Activated naive CD4-positive, alpha-beta T cell treated with anti-CD3 and anti-CD28 coated beads, Interleukin-2, amount 50 U/mL, for 72 hours (primary cell): Measurements from ENCODE around the gene SCNN1B. TPM values are rescaled to one million over a fixed set of nuclear protein-coding genes. Genes with fewer than 3 reads are reported as not detected.
"Not testable (repeated sequence)": the region's sequence is repeated elsewhere in the genome, so short reads cannot be mapped to it uniquely, and the experiment has no call there.

Experiments
- ATAC-seq, 2 donors: fragments of 150-1000 bp; cut with Tn5 transposase; 2 replicates each; pipeline ENCODE4 v1.10.0; 2021; ENCODE audit warnings: mild to moderate bottlenecking in 2 of 2, moderate library complexity in 2 of 2
- DNase-seq, 2 donors: peaks; one replicate each; pipeline ENCODE4 v3.0.0; 2021 to 2022; ENCODE audit warnings: low spot score in 2 of 2
- H3K27ac Mint-ChIP-seq, 2 donors: one replicate each; pipeline ENCODE4 v1.8.0; 2022; ENCODE audit warnings: mild to moderate bottlenecking in 2 of 2, mixed read lengths in 2 of 2
- H3K36me3 Mint-ChIP-seq, 2 donors: one replicate each; pipeline ENCODE4 v1.8.0; 2022; ENCODE audit warnings: mixed read lengths in 2 of 2
- H3K9me3 Mint-ChIP-seq, 2 donors: one replicate each; pipeline ENCODE4 v1.8.0; 2022; ENCODE audit warnings: mixed read lengths in 2 of 2
- total RNA-seq, 2 donors: library from RNA; stranded (reverse); gene quantifications; one replicate each; pipeline ENCODE4 v1.2.3, GENCODE V29; 2022

SCNN1B gene, protein sequence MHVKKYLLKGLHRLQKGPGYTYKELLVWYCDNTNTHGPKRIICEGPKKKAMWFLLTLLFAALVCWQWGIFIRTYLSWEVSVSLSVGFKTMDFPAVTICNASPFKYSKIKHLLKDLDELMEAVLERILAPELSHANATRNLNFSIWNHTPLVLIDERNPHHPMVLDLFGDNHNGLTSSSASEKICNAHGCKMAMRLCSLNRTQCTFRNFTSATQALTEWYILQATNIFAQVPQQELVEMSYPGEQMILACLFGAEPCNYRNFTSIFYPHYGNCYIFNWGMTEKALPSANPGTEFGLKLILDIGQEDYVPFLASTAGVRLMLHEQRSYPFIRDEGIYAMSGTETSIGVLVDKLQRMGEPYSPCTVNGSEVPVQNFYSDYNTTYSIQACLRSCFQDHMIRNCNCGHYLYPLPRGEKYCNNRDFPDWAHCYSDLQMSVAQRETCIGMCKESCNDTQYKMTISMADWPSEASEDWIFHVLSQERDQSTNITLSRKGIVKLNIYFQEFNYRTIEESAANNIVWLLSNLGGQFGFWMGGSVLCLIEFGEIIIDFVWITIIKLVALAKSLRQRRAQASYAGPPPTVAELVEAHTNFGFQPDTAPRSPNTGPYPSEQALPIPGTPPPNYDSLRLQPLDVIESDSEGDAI
- total RNA-seq = not detected

DNA sequence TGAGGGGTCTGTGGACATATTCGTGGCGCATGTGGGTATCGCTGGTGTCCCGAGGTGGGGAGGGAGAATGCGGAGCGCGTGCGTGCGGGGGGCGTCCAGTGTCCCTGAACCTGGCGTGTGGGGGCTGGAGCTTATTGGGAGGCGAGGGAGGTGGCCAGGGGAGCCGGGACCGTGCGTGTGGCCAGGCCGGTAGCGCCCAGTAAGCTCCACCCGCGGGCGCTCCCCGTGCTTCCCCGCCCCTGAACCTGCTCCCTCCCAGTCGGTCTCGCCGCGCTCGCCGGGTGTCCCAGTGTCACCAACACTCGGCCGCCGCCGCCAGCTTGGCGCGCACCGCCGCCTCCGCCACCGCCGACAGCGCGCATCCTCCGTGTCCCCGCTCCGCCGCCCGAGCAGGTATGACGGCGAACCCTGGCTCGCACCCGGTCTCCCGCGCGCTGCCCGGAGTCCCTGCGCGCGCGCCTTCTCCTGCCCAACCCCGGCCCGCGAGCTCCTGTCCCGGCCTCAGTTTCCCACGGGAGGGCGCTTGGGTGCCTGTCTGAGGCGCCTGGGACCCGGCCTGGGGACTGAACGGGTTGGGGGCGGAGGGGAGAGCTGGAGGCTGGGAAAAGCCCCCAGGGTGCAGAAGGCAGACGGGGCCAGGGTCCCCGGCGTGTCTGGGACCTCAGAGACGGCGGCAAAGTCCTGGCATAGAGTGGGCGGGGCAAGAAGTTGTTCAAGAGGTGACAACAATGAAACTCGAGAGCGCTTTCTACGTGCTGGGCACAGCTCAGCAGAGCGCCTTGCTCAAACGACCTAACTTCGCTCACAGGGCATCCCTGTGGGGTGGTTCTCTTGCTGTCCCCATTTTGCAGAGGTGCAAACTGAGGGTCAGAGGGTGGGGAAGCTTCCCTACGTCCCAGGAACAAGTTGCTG lies at the start of gene SCNN1B:
SCNN1B (plus strand) TSS at position 258 of the 912 bp plus-strand sequence. CDS start 46,298 bp downstream, outside the sequence.
- peak in 1 of 2 donors; percentile 50 for ATAC-seq
- Mint-ChIP-seq H3K27ac (no peak within 1 kb of the TSS), H3K36me3 (peaks cover 0 to 7% of the 10 kb centered on the region in 2 donors), H3K9me3 (peaks cover 0 to 4% of the 10 kb centered on the region in 2 donors)
- DNase-seq = peak in 1 of 2 donors; percentile 10

GRCh38 chr16:23252310-23252709 lies 49.8 kb upstream of the SCNN1B start:
- peak; percentile 43 to 46 for ATAC-seq
- H3K36me3 Mint-ChIP-seq = no peaks in the 10 kb centered on the region
- DNase-seq = no peak
- no peak overlapping the region for H3K27ac Mint-ChIP-seq
- H3K9me3 Mint-ChIP-seq = peaks cover 9 to 11% of the 10 kb centered on the region in 2 donors

GRCh38 chr16:23253650-23254049 lies 48.5 kb upstream of the SCNN1B start:
- not testable (repeated sequence) for H3K36me3 Mint-ChIP-seq, H3K27ac Mint-ChIP-seq, ATAC-seq, DNase-seq
- H3K9me3 Mint-ChIP-seq = peaks cover 9 to 11% of the 10 kb centered on the region in 2 donors

GRCh38 chr16:23254338-23254737 lies 47.8 kb upstream of the SCNN1B start:
- Mint-ChIP-seq H3K9me3 (peaks cover 9 to 11% of the 10 kb centered on the region in 2 donors), H3K27ac (no peak overlapping the region), H3K36me3 (no peaks in the 10 kb centered on the region)
- no peak for DNase-seq
- ATAC-seq = peak; percentile 65 to 76

DNA sequence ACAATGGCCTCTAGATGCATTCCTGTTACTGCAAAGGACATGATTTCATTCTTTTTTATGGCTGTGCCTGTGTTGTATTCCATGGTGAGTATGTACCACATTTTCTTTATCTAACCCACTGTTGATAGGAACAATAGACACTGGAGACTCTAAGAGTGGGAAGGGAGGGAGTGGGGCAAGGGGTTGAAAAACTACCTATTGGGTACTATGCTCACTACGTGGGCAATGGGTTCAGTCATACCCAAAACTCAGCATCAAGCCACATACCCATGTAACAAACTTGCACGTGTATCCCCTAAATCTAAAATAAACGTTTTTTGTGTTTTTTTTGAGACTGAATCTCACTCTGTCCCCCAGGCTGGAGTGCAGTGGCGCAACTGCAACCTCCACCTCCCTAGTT lies 47.1 kb upstream of the SCNN1B start:
- ATAC-seq (peak; percentile 40 to 47), DNase-seq (no peak)
- H3K36me3 Mint-ChIP-seq = no peaks in the 10 kb centered on the region
- peaks cover 9 to 10% of the 10 kb centered on the region in 2 donors for H3K9me3 Mint-ChIP-seq
- H3K27ac Mint-ChIP-seq = no peak overlapping the region

DNA sequence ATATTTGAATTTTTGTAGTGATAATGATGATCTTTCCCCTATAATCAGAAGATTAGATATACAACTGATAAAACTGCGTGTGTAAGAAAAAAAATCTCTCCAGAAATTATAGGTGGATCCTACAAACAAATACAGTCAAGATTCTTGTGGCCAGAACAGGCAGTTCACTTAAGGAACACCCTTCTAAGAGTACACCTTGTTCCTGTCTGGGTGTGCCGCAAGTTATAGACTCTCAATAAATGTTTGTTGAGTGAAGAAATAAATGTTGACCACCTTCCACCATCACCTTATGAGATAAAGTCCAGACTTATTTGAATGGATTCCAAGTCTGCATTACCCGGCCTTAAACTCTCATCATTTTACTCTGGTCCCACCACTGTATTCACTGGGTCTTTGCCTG lies 45.7 kb upstream of the SCNN1B start:
- ATAC-seq (no peak), DNase-seq (no peak)
- H3K27ac Mint-ChIP-seq = no peak overlapping the region
- no peaks in the 10 kb centered on the region for H3K36me3 Mint-ChIP-seq
- H3K9me3 Mint-ChIP-seq = no peaks in the 10 kb centered on the region

DNA sequence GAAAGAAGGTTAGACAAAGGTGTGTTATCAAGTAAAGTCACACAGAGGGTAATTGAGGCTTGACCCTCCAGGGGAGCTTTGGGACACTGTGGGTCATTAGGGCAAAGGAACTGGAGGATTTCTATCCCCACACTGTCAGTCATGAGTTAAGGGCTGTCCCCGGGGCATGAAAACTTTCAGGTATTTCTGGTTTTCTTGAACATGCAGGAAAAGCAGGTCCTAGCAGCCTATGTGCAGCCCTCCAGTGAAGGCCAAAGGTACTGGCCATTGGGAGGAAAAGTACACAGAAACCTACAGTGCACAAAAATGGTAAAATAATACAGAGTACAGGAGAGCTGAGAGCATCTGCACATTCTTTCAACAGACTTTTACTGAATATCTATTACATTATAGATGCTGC lies 44.4 kb upstream of the SCNN1B start:
- no peak overlapping the region for H3K27ac Mint-ChIP-seq
- H3K36me3 Mint-ChIP-seq = no peaks in the 10 kb centered on the region
- DNase-seq = no peak
- ATAC-seq = no peak
- H3K9me3 Mint-ChIP-seq = no peaks in the 10 kb centered on the region

DNA sequence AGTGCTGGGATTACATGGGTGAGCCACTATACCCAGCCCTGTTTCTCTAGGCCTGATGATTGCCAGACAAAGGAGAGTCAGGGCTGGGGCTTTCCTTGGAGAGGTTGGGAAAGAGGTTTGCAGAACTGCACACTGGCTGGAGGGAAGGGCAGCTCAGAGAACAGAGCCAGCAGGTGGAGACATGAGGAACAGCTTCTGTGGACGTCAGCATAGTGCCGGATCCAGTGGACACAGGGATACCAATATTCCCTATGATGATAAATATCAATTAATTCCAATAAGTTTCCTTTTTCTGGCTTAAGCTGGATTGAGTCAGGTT lies 43.2 kb upstream of the SCNN1B start:
- Mint-ChIP-seq H3K9me3 (no peaks in the 10 kb centered on the region), H3K27ac (no peak overlapping the region), H3K36me3 (no peaks in the 10 kb centered on the region)
- DNase-seq = no peak
- ATAC-seq = no peak

DNA sequence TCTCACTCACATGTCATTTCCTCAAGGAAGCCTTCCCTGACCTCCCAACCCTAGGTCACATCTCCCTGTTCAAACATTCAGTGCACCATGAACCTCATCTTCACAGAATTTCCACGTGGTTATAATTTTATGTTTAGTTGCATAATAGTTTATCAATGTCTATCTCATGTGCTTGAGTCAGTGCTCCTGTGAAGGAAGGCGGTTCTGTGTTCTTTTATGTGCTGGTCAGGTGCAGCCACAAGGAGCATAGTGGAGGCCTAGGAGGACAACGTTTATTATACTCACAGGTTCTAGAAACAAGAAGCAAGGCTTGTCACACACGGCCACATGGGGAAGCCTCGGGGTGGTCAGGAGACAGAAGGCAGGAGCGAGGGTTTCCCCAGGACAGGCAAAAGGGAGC lies 34.5 kb upstream of the SCNN1B start:
- Mint-ChIP-seq H3K27ac (no peak overlapping the region), H3K9me3 (no peaks in the 10 kb centered on the region), H3K36me3 (no peaks in the 10 kb centered on the region)
- DNase-seq (no peak), ATAC-seq (no peak)

- H3K27ac Mint-ChIP-seq = no peak overlapping the region
- H3K9me3 Mint-ChIP-seq = no peaks in the 10 kb centered on the region
- ATAC-seq (no peak), DNase-seq (no peak)
- no peaks in the 10 kb centered on the region for H3K36me3 Mint-ChIP-seq
These were observed 33.5 kb upstream of the SCNN1B start for GRCh38 chr16:23268561-23268960.

- Mint-ChIP-seq H3K36me3 (no peaks in the 10 kb centered on the region), H3K27ac (no peak overlapping the region), H3K9me3 (peaks cover 0 to 3% of the 10 kb centered on the region in 2 donors)
- DNase-seq (no peak), ATAC-seq (no peak)
These were observed 32.7 kb upstream of the SCNN1B start for GRCh38 chr16:23269248-23269953.

DNA sequence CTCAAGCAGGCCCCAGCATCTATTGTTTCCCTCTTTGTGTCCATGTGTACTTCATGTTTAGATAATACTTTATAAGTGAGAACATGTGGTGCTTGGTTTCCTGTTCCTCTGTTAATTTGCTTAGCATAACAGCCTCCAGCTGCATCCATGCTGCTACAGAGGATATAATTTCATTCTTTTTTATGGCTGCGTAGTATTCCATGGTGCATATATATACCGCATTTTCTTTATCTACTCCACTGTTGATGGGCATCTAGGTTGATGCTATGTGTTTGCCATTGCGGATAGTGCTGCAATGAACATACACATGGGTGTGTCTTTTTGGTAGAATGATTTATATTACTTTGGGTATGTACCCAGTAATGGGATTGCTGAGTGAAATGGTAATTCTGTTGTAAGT lies 31.4 kb upstream of the SCNN1B start:
- Mint-ChIP-seq H3K9me3 (peaks cover 5 to 13% of the 10 kb centered on the region in 2 donors), H3K27ac (no peak overlapping the region), H3K36me3 (no peaks in the 10 kb centered on the region)
- ATAC-seq (no peak), DNase-seq (no peak)

DNA sequence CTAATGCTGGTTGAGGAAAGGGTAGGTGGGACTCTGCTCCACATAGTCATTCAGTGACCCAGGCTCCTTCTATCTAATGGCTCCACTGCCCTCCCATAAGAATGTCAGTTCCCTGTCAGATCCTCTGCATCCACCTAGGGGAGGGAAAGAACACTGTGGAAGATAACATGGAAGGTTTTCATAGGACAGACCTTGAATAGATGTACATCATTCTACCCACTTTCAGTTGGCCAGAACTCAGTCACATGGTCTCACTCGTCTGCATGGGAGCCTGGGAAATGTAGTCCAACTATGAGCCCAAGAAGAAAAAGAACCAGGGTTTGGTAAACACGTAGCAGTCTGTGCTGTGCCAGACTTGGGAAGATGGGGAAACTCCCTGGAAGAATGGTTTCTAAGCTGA lies 27.1 kb upstream of the SCNN1B start:
- DNase-seq = no peak
- ATAC-seq = no peak
- H3K9me3 Mint-ChIP-seq = peaks cover 5 to 13% of the 10 kb centered on the region in 2 donors
- no peaks in the 10 kb centered on the region for H3K36me3 Mint-ChIP-seq
- H3K27ac Mint-ChIP-seq = no peak overlapping the region

DNA sequence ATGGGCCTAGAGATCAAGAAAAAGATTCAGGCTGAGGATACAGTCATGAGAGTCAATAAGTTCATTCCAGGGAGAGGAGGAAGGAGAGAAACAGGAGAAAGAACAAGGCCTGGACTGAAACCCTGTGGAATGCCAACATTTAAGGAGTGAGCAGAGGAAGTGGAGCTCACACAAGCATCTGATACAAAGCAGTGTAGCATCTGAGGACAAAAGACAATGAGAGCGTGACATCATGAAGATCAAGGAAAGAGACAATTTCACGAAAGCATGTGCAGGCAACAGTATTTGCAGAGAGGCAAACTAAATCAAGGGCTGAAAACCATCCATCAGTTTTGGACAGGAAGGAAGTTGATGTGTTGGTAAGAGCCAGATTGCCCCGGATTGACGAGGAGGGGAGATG lies 25.3 kb upstream of the SCNN1B start:
- ATAC-seq (no peak), DNase-seq (no peak)
- no peak overlapping the region for H3K27ac Mint-ChIP-seq
- H3K9me3 Mint-ChIP-seq = peaks cover 5 to 13% of the 10 kb centered on the region in 2 donors
- H3K36me3 Mint-ChIP-seq = no peaks in the 10 kb centered on the region

- no peak for DNase-seq
- Mint-ChIP-seq H3K27ac (no peak overlapping the region), H3K36me3 (no peaks in the 10 kb centered on the region), H3K9me3 (peaks cover 5 to 13% of the 10 kb centered on the region in 2 donors)
- ATAC-seq = no peak
These were observed 24.1 kb upstream of the SCNN1B start for GRCh38 chr16:23278031-23278430.

GRCh38 chr16:23279721-23280153 lies 22.4 kb upstream of the SCNN1B start:
- ATAC-seq (no peak), DNase-seq (no peak)

More at GRCh38 chr16:23279721-23280153, 22.4 kb upstream of the SCNN1B start:
- Mint-ChIP-seq H3K27ac (no peak overlapping the region), H3K36me3 (no peaks in the 10 kb centered on the region), H3K9me3 (peaks cover 4 to 7% of the 10 kb centered on the region in 2 donors)
